Fibroblast of lung (primary cell): ENCODE data around the gene RIT1.

ENCODE experiments used
- CTCF ChIP-seq, 2 donors: IDR thresholded peaks in 1 of 2; conservative IDR thresholded peaks in 1 of 2; 1 replicate in 1 of 2; 2 replicates in 1 of 2; pipeline ENCODE4 v1.5.1; 2011 to 2012; ENCODE audit warnings: low read length in 2 of 2, control low read depth in 1 of 2, inconsistent platforms in 1 of 2, low read depth in 1 of 2, mild to moderate bottlenecking in 1 of 2
- EZH2 ChIP-seq: IDR thresholded peaks from 2 replicates; pipeline ENCODE4 v1.5.1; 2012; ENCODE audit warnings: low read length, control low read depth, mild to moderate bottlenecking; ENCODE audit errors: missing control alignments

- TF ChIP-seq CTCF (conservative IDR thresholded peaks at IDR 0.05 in 1 of 2, IDR thresholded peaks at IDR 0.05 in 1 of 2; ENCODE audit: low read depth in 1 of 2, low read length in 2 of 2) (no peak), EZH2 (no peak)
These were observed 43.5 kb upstream of the RIT1 start for GRCh38 chr1:155954645-155955044.
